GM20000 (cell line): Measurements from ENCODE around the gene CHKB.

Source experiments
- DNase-seq: peaks from one replicate; pipeline ENCODE4 v3.0.0; 2012; ENCODE audit warnings: low spot score
- TF ChIP-seq, protein P1 (sequence below): IDR thresholded peaks from 2 replicates; pipeline ENCODE4 v1.5.1; 2012; ENCODE audit warnings: mild to moderate bottlenecking, control low read depth; ENCODE audit errors: extremely low read depth, missing control alignments

Gene CHKB

DNA sequence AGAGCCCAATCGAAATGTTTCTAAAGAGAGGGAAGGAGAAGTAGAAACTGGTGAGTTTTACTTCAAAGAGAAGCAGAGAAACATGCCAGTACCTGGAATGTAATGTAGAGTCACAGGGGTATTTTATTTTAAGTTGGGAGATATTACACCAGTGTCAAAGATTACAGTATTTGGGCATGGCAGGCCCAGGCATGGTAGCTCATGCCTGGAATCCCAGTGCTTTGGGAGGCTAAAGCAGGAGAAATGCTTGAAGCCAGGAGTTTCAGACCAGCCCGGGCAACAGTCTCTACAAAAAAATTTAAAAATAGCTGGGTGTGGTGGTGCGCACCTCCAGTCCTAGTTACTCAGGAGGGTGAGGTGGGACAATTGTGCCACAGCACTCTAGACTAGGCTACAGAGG, 22.6 kb downstream of the CHKB start:
- TF ChIP-seq, protein P1, sequence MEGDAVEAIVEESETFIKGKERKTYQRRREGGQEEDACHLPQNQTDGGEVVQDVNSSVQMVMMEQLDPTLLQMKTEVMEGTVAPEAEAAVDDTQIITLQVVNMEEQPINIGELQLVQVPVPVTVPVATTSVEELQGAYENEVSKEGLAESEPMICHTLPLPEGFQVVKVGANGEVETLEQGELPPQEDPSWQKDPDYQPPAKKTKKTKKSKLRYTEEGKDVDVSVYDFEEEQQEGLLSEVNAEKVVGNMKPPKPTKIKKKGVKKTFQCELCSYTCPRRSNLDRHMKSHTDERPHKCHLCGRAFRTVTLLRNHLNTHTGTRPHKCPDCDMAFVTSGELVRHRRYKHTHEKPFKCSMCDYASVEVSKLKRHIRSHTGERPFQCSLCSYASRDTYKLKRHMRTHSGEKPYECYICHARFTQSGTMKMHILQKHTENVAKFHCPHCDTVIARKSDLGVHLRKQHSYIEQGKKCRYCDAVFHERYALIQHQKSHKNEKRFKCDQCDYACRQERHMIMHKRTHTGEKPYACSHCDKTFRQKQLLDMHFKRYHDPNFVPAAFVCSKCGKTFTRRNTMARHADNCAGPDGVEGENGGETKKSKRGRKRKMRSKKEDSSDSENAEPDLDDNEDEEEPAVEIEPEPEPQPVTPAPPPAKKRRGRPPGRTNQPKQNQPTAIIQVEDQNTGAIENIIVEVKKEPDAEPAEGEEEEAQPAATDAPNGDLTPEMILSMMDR = no peak
- DNase-seq = no peak

DNA sequence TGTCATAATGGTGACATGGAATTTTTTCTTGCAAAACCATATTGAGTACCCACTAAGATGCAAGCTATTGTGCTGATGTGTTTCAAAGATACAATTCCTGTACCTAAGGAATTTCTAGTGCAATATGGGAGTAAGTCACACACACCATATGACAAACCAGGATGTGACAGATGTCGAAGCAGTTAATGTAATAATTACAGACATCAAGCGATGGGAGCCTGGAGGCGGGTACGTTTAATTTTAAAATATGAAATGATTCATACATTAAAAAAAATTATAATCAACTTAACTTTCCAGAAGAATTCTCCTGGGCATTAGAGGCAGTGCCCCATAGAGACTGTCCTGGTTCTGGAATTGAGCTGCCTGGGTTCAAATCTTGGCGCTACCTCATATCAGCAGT, 25.9 kb downstream of the CHKB start:
- no peak for DNase-seq
- TF ChIP-seq, protein P1 = no peak

DNA sequence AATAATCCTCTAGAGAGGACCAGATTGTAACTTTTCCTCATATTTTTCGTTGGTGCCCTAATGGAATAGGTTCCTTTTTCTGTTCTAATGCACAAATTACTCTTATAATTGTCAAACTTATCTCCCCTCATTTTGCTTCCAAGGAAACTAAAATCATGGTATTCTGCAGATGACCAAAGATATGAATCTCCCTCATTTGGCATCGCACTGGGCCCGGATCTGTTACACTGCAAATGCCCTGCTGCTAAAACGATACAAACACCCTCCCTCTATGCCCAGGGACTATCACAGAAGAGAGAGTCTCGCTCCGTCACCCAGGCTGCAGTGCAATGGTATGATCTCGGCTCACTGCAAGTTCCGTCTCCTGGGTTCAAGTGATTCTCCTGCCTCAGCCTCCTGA, 29.3 kb downstream of the CHKB start:
- TF ChIP-seq, protein P1 = no peak

DNA sequence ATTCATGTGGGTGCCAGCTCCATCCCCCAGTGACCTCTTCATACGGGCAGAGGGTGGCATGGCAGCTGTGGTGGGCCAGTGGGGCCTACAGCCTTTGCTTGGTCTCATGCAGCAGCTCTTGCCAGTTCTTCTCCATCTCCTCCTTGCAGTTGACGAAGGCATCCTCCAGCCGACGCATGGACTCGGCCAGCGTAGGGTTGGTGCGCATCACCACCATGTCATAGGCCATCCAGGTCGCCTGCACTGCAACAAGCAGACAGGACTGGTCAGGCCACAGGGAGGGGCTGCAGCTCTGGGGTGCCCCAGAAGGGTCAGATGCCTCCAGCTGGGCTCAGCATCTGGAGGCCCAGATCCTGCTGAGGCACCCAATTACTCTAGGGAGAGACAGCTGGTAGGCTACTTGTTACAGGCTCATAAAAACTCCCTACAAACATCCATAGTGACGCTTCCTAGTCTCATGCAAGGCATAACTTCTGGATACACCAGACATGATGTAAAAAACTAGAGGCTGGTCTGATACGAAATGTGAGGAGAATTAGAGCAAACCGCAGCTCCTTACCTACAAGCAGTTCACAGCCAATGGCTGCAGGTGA, 31.4 kb downstream of the CHKB start:
- TF ChIP-seq, protein P1 = no peak

More for the DNA sequence above, 29.3 kb downstream of the CHKB start:
- no peak for DNase-seq

DNA sequence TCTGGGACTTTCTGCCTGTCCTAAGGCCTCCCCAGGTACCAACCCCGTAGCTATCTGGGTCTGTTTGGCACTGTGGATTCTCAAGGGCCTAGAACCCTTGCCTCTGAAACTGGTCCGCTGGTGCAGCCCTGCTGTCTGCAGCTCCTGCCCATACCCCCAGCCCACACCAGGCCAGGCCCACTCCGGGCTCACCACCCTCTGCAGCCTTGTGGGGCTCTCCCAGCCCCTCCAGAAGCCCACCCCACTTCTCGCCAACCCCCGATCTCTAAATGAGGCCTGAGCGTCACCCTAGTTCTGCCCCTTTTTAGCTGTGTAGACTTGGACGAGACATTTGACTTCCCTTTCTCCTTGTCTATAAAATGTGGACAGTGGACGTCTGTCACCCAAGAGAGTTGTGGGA, 32.3 kb downstream of the CHKB start:
- TF ChIP-seq, protein P1 = no peak
- DNase-seq = no peak

More for the DNA sequence above, 31.4 kb downstream of the CHKB start:
- DNase-seq = no peak

DNA sequence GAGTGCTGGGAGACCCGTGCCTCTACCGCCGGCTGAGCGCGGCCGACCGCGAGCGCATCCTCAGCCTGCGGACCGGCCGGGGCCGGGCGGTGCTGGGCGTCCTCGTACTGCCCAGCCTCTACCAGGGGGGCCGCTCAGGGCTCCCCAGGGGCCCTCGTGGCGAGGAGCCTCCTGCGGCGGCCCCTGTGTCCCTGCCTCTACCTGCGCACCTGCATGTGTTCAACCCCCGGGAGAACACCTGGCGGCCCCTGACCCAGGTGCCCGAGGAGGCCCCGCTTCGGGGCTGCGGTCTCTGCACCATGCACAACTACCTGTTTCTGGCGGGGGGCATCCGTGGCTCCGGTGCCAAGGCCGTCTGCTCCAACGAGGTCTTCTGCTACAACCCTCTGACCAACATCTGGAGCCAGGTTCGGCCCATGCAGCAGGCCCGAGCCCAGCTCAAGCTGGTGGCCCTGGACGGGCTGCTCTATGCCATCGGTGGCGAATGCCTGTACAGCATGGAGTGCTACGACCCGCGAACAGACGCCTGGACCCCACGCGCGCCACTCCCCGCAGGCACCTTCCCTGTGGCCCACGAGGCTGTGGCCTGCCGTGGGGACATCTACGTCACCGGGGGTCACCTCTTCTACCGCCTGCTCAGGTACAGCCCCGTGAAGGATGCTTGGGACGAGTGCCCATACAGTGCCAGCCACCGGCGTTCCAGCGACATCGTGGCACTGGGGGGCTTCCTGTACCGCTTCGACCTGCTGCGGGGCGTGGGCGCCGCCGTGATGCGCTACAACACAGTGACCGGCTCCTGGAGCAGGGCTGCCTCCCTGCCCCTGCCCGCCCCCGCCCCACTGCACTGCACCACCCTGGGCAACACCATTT, 33.5 kb downstream of the CHKB start:
- no peak for DNase-seq
- TF ChIP-seq, protein P1 = no peak
